Parathyroid adenoma (tissue), 2 donors: ENCODE measurements around the gene NAALADL2.

Experiments used
- H2AFZ ChIP-seq: fragments of 300-600 bp; sonication (generic); one replicate; pipeline ENCODE4 v1.7.0; 2017; ENCODE audit warnings: antibody characterized with exemption, mild to moderate bottlenecking
- H3K27ac ChIP-seq: fragments of 300-600 bp; sonication (generic); one replicate; pipeline ENCODE4 v1.7.0; 2017
- H3K27me3 ChIP-seq: fragments of 300-600 bp; sonication (generic); one replicate; pipeline ENCODE4 v1.7.0; 2017; ENCODE audit warnings: low read length; ENCODE audit not compliant: control insufficient read depth, insufficient read depth
- H3K36me3 ChIP-seq: fragments of 300-600 bp; sonication (generic); one replicate; pipeline ENCODE4 v1.7.0; 2017; ENCODE audit warnings: low read length; ENCODE audit not compliant: control insufficient read depth, insufficient read depth
- H3K4me1 ChIP-seq: fragments of 300-600 bp; sonication (generic); one replicate; pipeline ENCODE4 v1.7.0; 2017; ENCODE audit warnings: control low read depth
- H3K4me2 ChIP-seq: fragments of 300-600 bp; sonication (generic); one replicate; pipeline ENCODE4 v1.7.0; 2017; ENCODE audit warnings: low read length
- H3K4me3 ChIP-seq: fragments of 300-600 bp; sonication (generic); one replicate; pipeline ENCODE4 v1.7.0; 2017; ENCODE audit warnings: low read depth, low read length
- H3K79me2 ChIP-seq: fragments of 300-600 bp; sonication (generic); one replicate; pipeline ENCODE4 v1.7.0; 2017; ENCODE audit warnings: control low read depth
- H3K9ac ChIP-seq: fragments of 300-600 bp; sonication (generic); one replicate; pipeline ENCODE4 v1.7.0; 2017; ENCODE audit warnings: mild to moderate bottlenecking
- H3K9me3 ChIP-seq: fragments of 300-600 bp; sonication (generic); one replicate; pipeline ENCODE4 v1.7.0; 2017; ENCODE audit warnings: low read length; ENCODE audit not compliant: control insufficient read depth
- TF ChIP-seq, protein P1 (sequence below): fragments of 300-600 bp; sonication (generic); IDR thresholded peaks from one replicate; pipeline ENCODE4 v1.7.0; 2017; ENCODE audit warnings: antibody characterized with exemption, mild to moderate bottlenecking
- donor health status: primary hyperparathyroidism.

NAALADL2 gene

DNA sequence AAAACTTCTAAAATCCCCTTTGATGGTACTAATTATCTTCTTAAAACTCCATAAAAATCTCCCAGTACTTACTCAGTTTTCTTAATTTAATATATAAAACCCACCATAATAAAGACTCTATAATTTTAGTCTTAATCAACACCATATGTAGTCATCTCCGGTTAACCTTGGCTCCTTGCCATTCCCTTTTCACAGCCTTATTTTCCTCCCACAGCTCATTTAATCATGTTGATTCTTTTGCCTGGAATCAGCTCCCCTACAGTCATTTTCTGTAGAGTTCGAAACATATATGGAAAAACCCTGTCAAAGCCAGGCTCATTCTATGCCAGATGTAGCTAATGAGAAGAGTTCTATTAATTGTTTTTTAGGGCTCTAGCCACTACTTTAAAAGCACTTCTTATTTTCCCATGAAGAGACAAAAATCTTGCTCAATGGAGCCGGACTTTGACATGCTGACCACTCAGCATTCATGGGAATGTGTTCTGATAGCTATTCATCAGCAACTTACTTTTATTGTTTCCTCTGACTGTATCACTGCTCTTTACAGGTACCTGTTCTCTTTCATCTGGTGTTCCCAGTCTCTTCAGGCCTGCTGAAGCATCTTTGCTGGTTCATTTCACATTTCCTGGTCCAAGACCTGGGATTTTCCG is 573.4 kb downstream of the NAALADL2 start:
- Histone ChIP-seq H3K27me3 (no peaks in the 10 kb centered on the region), H3K4me1 (no peaks in the 10 kb centered on the region), H2AFZ (no peak overlapping the region), H3K79me2 (no peaks in the 10 kb centered on the region), H3K9me3 (no peaks in the 10 kb centered on the region), H3K9ac (no peak overlapping the region), H3K27ac (no peak overlapping the region), H3K36me3 (no peaks in the 10 kb centered on the region), H3K4me2 (no peak overlapping the region), H3K4me3 (no peak overlapping the region)
- TF ChIP-seq, protein P1, sequence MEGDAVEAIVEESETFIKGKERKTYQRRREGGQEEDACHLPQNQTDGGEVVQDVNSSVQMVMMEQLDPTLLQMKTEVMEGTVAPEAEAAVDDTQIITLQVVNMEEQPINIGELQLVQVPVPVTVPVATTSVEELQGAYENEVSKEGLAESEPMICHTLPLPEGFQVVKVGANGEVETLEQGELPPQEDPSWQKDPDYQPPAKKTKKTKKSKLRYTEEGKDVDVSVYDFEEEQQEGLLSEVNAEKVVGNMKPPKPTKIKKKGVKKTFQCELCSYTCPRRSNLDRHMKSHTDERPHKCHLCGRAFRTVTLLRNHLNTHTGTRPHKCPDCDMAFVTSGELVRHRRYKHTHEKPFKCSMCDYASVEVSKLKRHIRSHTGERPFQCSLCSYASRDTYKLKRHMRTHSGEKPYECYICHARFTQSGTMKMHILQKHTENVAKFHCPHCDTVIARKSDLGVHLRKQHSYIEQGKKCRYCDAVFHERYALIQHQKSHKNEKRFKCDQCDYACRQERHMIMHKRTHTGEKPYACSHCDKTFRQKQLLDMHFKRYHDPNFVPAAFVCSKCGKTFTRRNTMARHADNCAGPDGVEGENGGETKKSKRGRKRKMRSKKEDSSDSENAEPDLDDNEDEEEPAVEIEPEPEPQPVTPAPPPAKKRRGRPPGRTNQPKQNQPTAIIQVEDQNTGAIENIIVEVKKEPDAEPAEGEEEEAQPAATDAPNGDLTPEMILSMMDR, result no peak

- Histone ChIP-seq H3K4me2 (no peak overlapping the region), H3K9ac (no peak overlapping the region), H3K4me3 (no peak overlapping the region), H3K4me1 (no peaks in the 10 kb centered on the region), H3K9me3 (no peaks in the 10 kb centered on the region), H3K36me3 (no peaks in the 10 kb centered on the region), H3K79me2 (no peaks in the 10 kb centered on the region), H3K27ac (no peak overlapping the region), H3K27me3 (no peaks in the 10 kb centered on the region), H2AFZ (no peak overlapping the region)
- TF ChIP-seq, protein P1, result no peak
These were observed 574.0 kb downstream of the NAALADL2 start for GRCh38 chr3:175433026-175433674.

DNA sequence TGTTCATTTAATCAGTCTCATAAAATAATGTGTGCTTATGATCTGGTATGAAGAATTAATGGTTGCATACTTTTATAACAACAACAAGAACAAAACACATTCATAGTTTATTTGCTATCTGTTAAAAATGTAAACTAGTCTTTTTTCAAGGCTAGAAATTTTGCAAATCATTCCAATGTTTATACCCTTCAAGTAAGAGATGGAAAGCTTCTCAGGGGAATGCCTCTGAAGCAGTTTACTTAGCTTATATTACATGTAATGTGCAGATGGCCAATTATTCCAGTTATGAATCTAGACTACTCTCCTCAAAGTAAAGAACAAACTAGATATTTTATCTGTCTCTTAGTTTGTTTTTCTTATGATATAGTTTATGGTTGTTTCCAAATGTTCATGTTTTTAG is 575.4 kb downstream of the NAALADL2 start:
- Histone ChIP-seq H3K79me2 (no peaks in the 10 kb centered on the region), H3K4me1 (no peaks in the 10 kb centered on the region), H3K4me3 (no peak overlapping the region), H3K9ac (no peak overlapping the region), H2AFZ (no peak overlapping the region), H3K9me3 (no peaks in the 10 kb centered on the region), H3K27me3 (no peaks in the 10 kb centered on the region), H3K36me3 (no peaks in the 10 kb centered on the region), H3K4me2 (no peak overlapping the region), H3K27ac (no peak overlapping the region)
- TF ChIP-seq, protein P1, result no peak

DNA sequence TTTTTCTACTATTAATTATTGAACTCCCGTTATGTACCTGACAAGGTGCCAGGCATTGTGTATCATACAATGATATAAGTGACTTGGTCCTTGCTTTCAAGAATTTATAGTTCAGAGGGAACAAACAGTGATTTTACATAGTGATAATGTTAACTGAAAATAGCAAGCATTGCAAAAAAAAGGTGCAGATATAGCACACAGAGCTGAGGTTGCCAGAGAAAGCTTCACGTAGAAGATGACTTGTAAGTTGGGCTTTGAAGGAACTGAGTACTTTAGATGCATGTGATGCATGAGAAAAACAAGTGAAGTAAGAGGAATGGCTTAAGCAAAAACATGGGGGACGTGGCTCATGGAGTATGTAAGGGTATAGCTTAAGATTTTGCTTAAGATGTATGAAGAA is 584.5 kb downstream of the NAALADL2 start:
- H2AFZ ChIP-seq, result no peak overlapping the region
- H3K4me2 ChIP-seq, result no peak overlapping the region
- H3K9ac ChIP-seq, result no peak overlapping the region
- H3K27ac ChIP-seq, result no peak overlapping the region
- H3K79me2 ChIP-seq, result no peaks in the 10 kb centered on the region
- no peaks in the 10 kb centered on the region for H3K27me3 ChIP-seq
- H3K4me1 ChIP-seq, result no peaks in the 10 kb centered on the region
- no peak overlapping the region for H3K4me3 ChIP-seq
- no peaks in the 10 kb centered on the region for H3K9me3 ChIP-seq
- TF ChIP-seq, protein P1, result no peak
- no peaks in the 10 kb centered on the region for H3K36me3 ChIP-seq

- TF ChIP-seq, protein P1, result no peak
- Histone ChIP-seq H3K9me3 (no peaks in the 10 kb centered on the region), H3K9ac (no peak overlapping the region), H3K27me3 (no peaks in the 10 kb centered on the region), H3K4me3 (no peak overlapping the region), H3K79me2 (no peaks in the 10 kb centered on the region), H3K36me3 (no peaks in the 10 kb centered on the region), H2AFZ (no peak overlapping the region), H3K4me1 (no peaks in the 10 kb centered on the region), H3K27ac (no peak overlapping the region), H3K4me2 (no peak overlapping the region)
These were observed 586.6 kb downstream of the NAALADL2 start for GRCh38 chr3:175445741-175446140.
